Measurements from ENCODE around the gene SIN3B. TPM values are rescaled to one million over a fixed set of nuclear protein-coding genes. Genes with fewer than 3 reads are reported as not detected.

Gene SIN3B
- polyA plus RNA-seq, 4 donors: 43.0 to 94.6 (median 68.0) TPM

- DNase-seq (ENCODE audit: low read depth in 4 of 4, low spot score in 2 of 4): no peak
Measured at GRCh38 chr19:16887353-16888265, 58.4 kb downstream of the SIN3B start.

GRCh38 chr19:16888629-16889365, 59.6 kb downstream of the SIN3B start, which contains the start of gene F2RL3:
F2RL3 (plus strand) TSS chr19:16888999; CDS start chr19:16889190, 191 bp downstream.
- peak in 1 of 4 donors; percentile 20 for DNase-seq (ENCODE audit: low read depth in 4 of 4, low spot score in 2 of 4)

GRCh38 chr19:16889366-16889882, 60.2 kb downstream of the SIN3B start:
- DNase-seq (ENCODE audit: low read depth in 4 of 4, low spot score in 2 of 4): peak in 1 of 4 donors; percentile 25

GRCh38 chr19:16889883-16890460, 60.8 kb downstream of the SIN3B start:
- no peak for DNase-seq (ENCODE audit: low read depth in 4 of 4, low spot score in 2 of 4)

- no peak for DNase-seq (ENCODE audit: low read depth in 4 of 4, low spot score in 2 of 4)
Measured at GRCh38 chr19:16890461-16891184, 61.4 kb downstream of the SIN3B start.

GRCh38 chr19:16891696-16892382, 62.6 kb downstream of the SIN3B start:
- DNase-seq (ENCODE audit: low read depth in 4 of 4, low spot score in 2 of 4): no peak

- DNase-seq (ENCODE audit: low read depth in 4 of 4, low spot score in 2 of 4): no peak
Measured at GRCh38 chr19:16892436-16892835, 63.2 kb downstream of the SIN3B start.

GRCh38 chr19:16892868-16893685, 63.9 kb downstream of the SIN3B start:
- DNase-seq (ENCODE audit: low read depth in 4 of 4, low spot score in 2 of 4): no peak

- DNase-seq (ENCODE audit: low read depth in 4 of 4, low spot score in 2 of 4): no peak
Measured at GRCh38 chr19:16893686-16893989, 64.4 kb downstream of the SIN3B start.

- DNase-seq (ENCODE audit: low read depth in 4 of 4, low spot score in 2 of 4): no peak
Measured at GRCh38 chr19:16894080-16894479, 64.9 kb downstream of the SIN3B start.

GRCh38 chr19:16895467-16896145, 66.4 kb downstream of the SIN3B start:
- peak in 1 of 4 donors; percentile 19 for DNase-seq (ENCODE audit: low read depth in 4 of 4, low spot score in 2 of 4)

GRCh38 chr19:16896146-16897028, 67.2 kb downstream of the SIN3B start:
- no peak for DNase-seq (ENCODE audit: low read depth in 4 of 4, low spot score in 2 of 4)

- peak; percentile 66 to 85 (median 79) for DNase-seq (ENCODE audit: low read depth in 4 of 4, low spot score in 2 of 4)
Measured at GRCh38 chr19:16897029-16897855, 68.0 kb downstream of the SIN3B start.

GRCh38 chr19:16897856-16898161, 68.6 kb downstream of the SIN3B start:
- DNase-seq (ENCODE audit: low read depth in 4 of 4, low spot score in 2 of 4): peak in 1 of 4 donors; percentile 13

- DNase-seq (ENCODE audit: low read depth in 4 of 4, low spot score in 2 of 4): peak in 1 of 4 donors; percentile 34
Measured at GRCh38 chr19:16898361-16899015, 69.3 kb downstream of the SIN3B start.

- DNase-seq (ENCODE audit: low read depth in 4 of 4, low spot score in 2 of 4): no peak
Measured at GRCh38 chr19:16899566-16900075, 70.4 kb downstream of the SIN3B start.

Measured in left renal cortex interstitium (tissue), 4 donors.